Heart left ventricle (tissue), 13 donors: Measurements from ENCODE around the gene ANXA9.

ENCODE experiments used
- CTCF ChIP-seq, 12 donors: fragments of 200-600 bp; sonication (generic) in 4 of 12; IDR thresholded peaks; one replicate each; pipeline versions ENCODE4 v1.5.0 to v1.8.0; 2018 to 2022; ENCODE audit warnings: antibody characterized with exemption in 12 of 12, mild to moderate bottlenecking in 5 of 12
- POLR2A ChIP-seq, 2 donors: fragments of 450-650 bp; IDR thresholded peaks; one replicate each; pipeline ENCODE4 v1.6.1; 2017; ENCODE audit warnings: antibody characterized with exemption in 2 of 2, mild to moderate bottlenecking in 2 of 2, moderate library complexity in 2 of 2
- donor health status: ischemic (EF 13 %, LVEDD 7.1; RV severe dilation, severe dysfunction).
- donor health status: DM: no; HTN: yes; CAD: no.
- donor health status: DM: no; HTN: no; CAD: no.
- donor health status: ischemic (EF 25% LVEDD 6.9; RV normal size, moderate dysfunction).
- donor health status: ischemic (EF 25% LVEDD 5.7; RV mildly dilated, moderate dysfunction).
- donor health status: ischemic (EF 35%, LVEDD 5.7; RV mildly dilated, moderate dysfunction).
- donor health status: nonischemic (EF 11% LVEDD 7.7; RV severe dilation, severe dysfunction).
- donor health status: DM: yes; HTN: yes; CAD: no.
- donor health status: PGD.
- donor health status: ischemic (EF 29% LVEDD 5.4; RV normal size, mild dysfunction).
- donor health status: nonischemic (EF 23%, LVEDD 6.1; RV moderate dilation, normal function).

GRCh38 chr1:151035167-151035566 lies 53.1 kb downstream of the ANXA9 start:
- TF ChIP-seq CTCF (IDR thresholded peaks at IDR 0.05) (no peak), POLR2A (IDR thresholded peaks at IDR 0.05) (no peak)
